ENCODE data around the gene B3GALNT1.

The B3GALNT1 gene

DNA sequence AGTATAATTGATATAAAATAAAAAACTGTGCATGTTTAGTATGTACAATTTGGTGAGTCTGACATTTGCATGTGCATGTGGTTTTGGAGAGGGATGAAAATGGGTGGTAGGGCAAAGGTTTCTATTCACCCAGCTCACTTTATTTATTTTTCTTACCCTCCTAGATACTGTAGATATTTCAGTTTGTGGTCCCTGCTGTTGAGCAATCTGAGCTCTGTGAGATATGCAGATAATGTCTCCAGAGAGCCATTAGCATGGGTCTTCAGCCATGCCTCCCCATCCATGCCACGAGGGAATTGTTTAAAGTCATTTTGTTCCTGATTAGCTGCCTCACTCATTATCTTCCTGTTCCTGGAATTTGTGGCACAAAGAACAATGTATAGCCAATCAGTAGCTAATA, 44.4 kb upstream of the B3GALNT1 start:
- Histone ChIP-seq H2AK5ac (ENCODE audit: low read length, severe bottlenecking) (no peak overlapping the region), H3K14ac (ENCODE audit: low read length in 2 of 2) (no peak overlapping the region), H3K27me3 (ENCODE audit: control insufficient read depth in 1 of 2, insufficient read depth in 1 of 2, low read length in 2 of 2) (no peaks in the 10 kb centered on the region), H3K23ac (ENCODE audit: low read length in 2 of 2) (no peak overlapping the region), H2BK120ac (ENCODE audit: low read depth, low read length) (no peak overlapping the region), H3K4me1 (ENCODE audit: control insufficient read depth, insufficient read depth, low read depth, low read length) (peaks cover 2% of the 10 kb centered on the region), H2BK12ac (ENCODE audit: low read length in 2 of 2) (no peak overlapping the region), H3K18ac (ENCODE audit: low read depth in 1 of 2, low read length in 2 of 2) (no peak overlapping the region), H4K8ac (ENCODE audit: low read length) (no peak overlapping the region), H3K9me3 (ENCODE audit: control insufficient read depth, low read length) (no peaks in the 10 kb centered on the region), H3K4ac (ENCODE audit: low read depth in 1 of 2, low read length in 2 of 2) (no peak overlapping the region), H2BK5ac (ENCODE audit: low read depth, low read length, poor library complexity, severe bottlenecking) (no peak overlapping the region), H3K4me3 (ENCODE audit: insufficient read depth in 1 of 2, low read depth in 1 of 2, low read length in 2 of 2) (no peak overlapping the region), H3K36me3 (ENCODE audit: control insufficient read depth in 1 of 2, insufficient read depth in 2 of 2, low read depth in 1 of 2, low read length in 2 of 2) (no peaks in the 10 kb centered on the region), H3K79me1 (replicated peaks; ENCODE audit: low read length, poor library complexity, severe bottlenecking) (no peaks in the 10 kb centered on the region), H2AFZ (ENCODE audit: low read depth, low read length) (no peak overlapping the region), H2BK15ac (ENCODE audit: low read depth, poor library complexity, severe bottlenecking) (no peak overlapping the region), H3K9ac (ENCODE audit: low read length) (no peak overlapping the region), H4K91ac (ENCODE audit: low read length) (no peak overlapping the region), H3K4me2 (ENCODE audit: low read length, poor library complexity, severe bottlenecking) (no peak overlapping the region), H3K27ac (ENCODE audit: low read length, poor library complexity, severe bottlenecking) (no peak overlapping the region)
- WGBS: 0% methylated on average over 1 of the region's 1 CpG
- DNase-seq: peak; percentile 72

GRCh38 chr3:161148832-161149475, 43.8 kb upstream of the B3GALNT1 start:
- no peak overlapping the region for H2BK5ac ChIP-seq (ENCODE audit: low read depth, low read length, poor library complexity, severe bottlenecking)
- no peak overlapping the region for H3K9ac ChIP-seq (ENCODE audit: low read length)

GRCh38 chr3:161142486-161142885, 37.3 kb upstream of the B3GALNT1 start:
- no peaks in the 10 kb centered on the region for H3K36me3 ChIP-seq (ENCODE audit: control insufficient read depth in 1 of 2, insufficient read depth in 2 of 2, low read depth in 1 of 2, low read length in 2 of 2)
- no peak overlapping the region for H4K91ac ChIP-seq (ENCODE audit: low read length)
- H3K4ac ChIP-seq (ENCODE audit: low read depth in 1 of 2, low read length in 2 of 2): no peak overlapping the region
- no peak overlapping the region for H3K9ac ChIP-seq (ENCODE audit: low read length)
- no peak overlapping the region for H3K27ac ChIP-seq (ENCODE audit: low read length, poor library complexity, severe bottlenecking)
- 100% methylated on average over 1 of the region's 1 CpG for WGBS
- no peaks in the 10 kb centered on the region for H3K79me1 ChIP-seq (replicated peaks; ENCODE audit: low read length, poor library complexity, severe bottlenecking)
- no peak overlapping the region for H3K4me2 ChIP-seq (ENCODE audit: low read length, poor library complexity, severe bottlenecking)
- H2BK120ac ChIP-seq (ENCODE audit: low read depth, low read length): no peak overlapping the region
- H3K23ac ChIP-seq (ENCODE audit: low read length in 2 of 2): no peak overlapping the region
- no peak overlapping the region for H4K8ac ChIP-seq (ENCODE audit: low read length)
- no peaks in the 10 kb centered on the region for H3K4me1 ChIP-seq (ENCODE audit: control insufficient read depth, insufficient read depth, low read depth, low read length)
- no peak overlapping the region for H2BK5ac ChIP-seq (ENCODE audit: low read depth, low read length, poor library complexity, severe bottlenecking)
- peaks cover 5% of the 10 kb centered on the region for H3K9me3 ChIP-seq (ENCODE audit: control insufficient read depth, low read length)
- no peak for DNase-seq
- no peak overlapping the region for H2BK12ac ChIP-seq (ENCODE audit: low read length in 2 of 2)
- H2BK15ac ChIP-seq (ENCODE audit: low read depth, poor library complexity, severe bottlenecking): no peak overlapping the region
- no peaks in the 10 kb centered on the region for H3K27me3 ChIP-seq (ENCODE audit: control insufficient read depth in 1 of 2, insufficient read depth in 1 of 2, low read length in 2 of 2)
- H3K18ac ChIP-seq (ENCODE audit: low read depth in 1 of 2, low read length in 2 of 2): no peak overlapping the region
- H2AK5ac ChIP-seq (ENCODE audit: low read length, severe bottlenecking): no peak overlapping the region
- peak overlapping the region in 1 of 2 experiments; percentile 39 for H3K4me3 ChIP-seq (ENCODE audit: insufficient read depth in 1 of 2, low read depth in 1 of 2, low read length in 2 of 2)
- H3K14ac ChIP-seq (ENCODE audit: low read length in 2 of 2): no peak overlapping the region
- H2AFZ ChIP-seq (ENCODE audit: low read depth, low read length): no peak overlapping the region

More at GRCh38 chr3:161148832-161149475, 43.8 kb upstream of the B3GALNT1 start:
- peaks cover 2% of the 10 kb centered on the region for H3K4me1 ChIP-seq (ENCODE audit: control insufficient read depth, insufficient read depth, low read depth, low read length)
- 14% methylated on average over 2 of the region's 4 CpGs for WGBS
- H3K4ac ChIP-seq (ENCODE audit: low read depth in 1 of 2, low read length in 2 of 2): no peak overlapping the region
- H2AFZ ChIP-seq (ENCODE audit: low read depth, low read length): no peak overlapping the region
- H3K79me1 ChIP-seq (replicated peaks; ENCODE audit: low read length, poor library complexity, severe bottlenecking): no peaks in the 10 kb centered on the region
- no peaks in the 10 kb centered on the region for H3K27me3 ChIP-seq (ENCODE audit: control insufficient read depth in 1 of 2, insufficient read depth in 1 of 2, low read length in 2 of 2)
- peaks cover 2% of the 10 kb centered on the region for H3K9me3 ChIP-seq (ENCODE audit: control insufficient read depth, low read length)
- no peak overlapping the region for H2BK15ac ChIP-seq (ENCODE audit: low read depth, poor library complexity, severe bottlenecking)
- H3K4me2 ChIP-seq (ENCODE audit: low read length, poor library complexity, severe bottlenecking): no peak overlapping the region
- H2AK5ac ChIP-seq (ENCODE audit: low read length, severe bottlenecking): no peak overlapping the region
- no peak overlapping the region for H3K4me3 ChIP-seq (ENCODE audit: insufficient read depth in 1 of 2, low read depth in 1 of 2, low read length in 2 of 2)
- H2BK12ac ChIP-seq (ENCODE audit: low read length in 2 of 2): no peak overlapping the region
- no peak overlapping the region for H3K18ac ChIP-seq (ENCODE audit: low read depth in 1 of 2, low read length in 2 of 2)
- H3K14ac ChIP-seq (ENCODE audit: low read length in 2 of 2): no peak overlapping the region
- no peak overlapping the region for H2BK120ac ChIP-seq (ENCODE audit: low read depth, low read length)
- no peak overlapping the region for H3K23ac ChIP-seq (ENCODE audit: low read length in 2 of 2)
- H3K27ac ChIP-seq (ENCODE audit: low read length, poor library complexity, severe bottlenecking): no peak overlapping the region
- no peak overlapping the region for H4K8ac ChIP-seq (ENCODE audit: low read length)
- DNase-seq: peak; percentile 70
- H3K36me3 ChIP-seq (ENCODE audit: control insufficient read depth in 1 of 2, insufficient read depth in 2 of 2, low read depth in 1 of 2, low read length in 2 of 2): no peaks in the 10 kb centered on the region
- H4K91ac ChIP-seq (ENCODE audit: low read length): no peak overlapping the region

GRCh38 chr3:161139686-161140085, 34.5 kb upstream of the B3GALNT1 start:
- peaks cover 5% of the 10 kb centered on the region for H3K9me3 ChIP-seq (ENCODE audit: control insufficient read depth, low read length)
- H2BK5ac ChIP-seq (ENCODE audit: low read depth, low read length, poor library complexity, severe bottlenecking): no peak overlapping the region
- no peak overlapping the region for H3K4me3 ChIP-seq (ENCODE audit: insufficient read depth in 1 of 2, low read depth in 1 of 2, low read length in 2 of 2)
- DNase-seq: no peak
- no peak overlapping the region for H3K18ac ChIP-seq (ENCODE audit: low read depth in 1 of 2, low read length in 2 of 2)
- 16% methylated on average over 2 of the region's 3 CpGs for WGBS
- H4K91ac ChIP-seq (ENCODE audit: low read length): no peak overlapping the region
- H3K4ac ChIP-seq (ENCODE audit: low read depth in 1 of 2, low read length in 2 of 2): no peak overlapping the region
- no peak overlapping the region for H2AK5ac ChIP-seq (ENCODE audit: low read length, severe bottlenecking)
- H3K79me1 ChIP-seq (replicated peaks; ENCODE audit: low read length, poor library complexity, severe bottlenecking): no peaks in the 10 kb centered on the region
- no peak overlapping the region for H2BK120ac ChIP-seq (ENCODE audit: low read depth, low read length)
- no peak overlapping the region for H3K23ac ChIP-seq (ENCODE audit: low read length in 2 of 2)
- no peak overlapping the region for H3K4me2 ChIP-seq (ENCODE audit: low read length, poor library complexity, severe bottlenecking)
- no peaks in the 10 kb centered on the region for H3K36me3 ChIP-seq (ENCODE audit: control insufficient read depth in 1 of 2, insufficient read depth in 2 of 2, low read depth in 1 of 2, low read length in 2 of 2)
- H2BK15ac ChIP-seq (ENCODE audit: low read depth, poor library complexity, severe bottlenecking): no peak overlapping the region
- H3K14ac ChIP-seq (ENCODE audit: low read length in 2 of 2): no peak overlapping the region
- H2AFZ ChIP-seq (ENCODE audit: low read depth, low read length): no peak overlapping the region
- H3K27me3 ChIP-seq (ENCODE audit: control insufficient read depth in 1 of 2, insufficient read depth in 1 of 2, low read length in 2 of 2): no peaks in the 10 kb centered on the region
- no peak overlapping the region for H4K8ac ChIP-seq (ENCODE audit: low read length)
- no peaks in the 10 kb centered on the region for H3K4me1 ChIP-seq (ENCODE audit: control insufficient read depth, insufficient read depth, low read depth, low read length)
- H3K9ac ChIP-seq (ENCODE audit: low read length): no peak overlapping the region
- no peak overlapping the region for H2BK12ac ChIP-seq (ENCODE audit: low read length in 2 of 2)
- H3K27ac ChIP-seq (ENCODE audit: low read length, poor library complexity, severe bottlenecking): no peak overlapping the region
